Peyer's patch (tissue), 4 donors: Measurements from ENCODE around the gene MBTPS2. TPM values are rescaled to one million over a fixed set of nuclear protein-coding genes. Genes with fewer than 3 reads are reported as not detected.

ENCODE experiments used
- DNase-seq, 3 donors: peaks; one replicate each; pipeline ENCODE4 v3.0.0-alpha.2; 2017 to 2019
- H3K27ac ChIP-seq, 4 donors: fragments of 200-600 bp; sonication (generic); one replicate each; pipeline ENCODE4 v1.5.1; 2016 to 2019
- H3K27me3 ChIP-seq, 2 donors: fragments of 200-600 bp; sonication (generic); one replicate each; pipeline ENCODE4 v1.5.1; 2019
- H3K36me3 ChIP-seq, 3 donors: fragments of 200-600 bp; sonication (generic); one replicate each; pipeline ENCODE4 v1.5.1; 2016 to 2019
- H3K4me1 ChIP-seq, 4 donors: fragments of 200-600 bp; sonication (generic); one replicate each; pipeline ENCODE4 v1.5.1; 2016 to 2019
- H3K4me3 ChIP-seq, 4 donors: fragments of 200-600 bp; sonication (generic); 1 replicate in 3 of 4; 2 replicates in 1 of 4; pipeline ENCODE4 v1.5.1; 2016 to 2019; ENCODE audit warnings: mild to moderate bottlenecking in 1 of 4
- H3K9me3 ChIP-seq, 4 donors: fragments of 200-600 bp; sonication (generic); one replicate each; pipeline ENCODE4 v1.5.1; 2016 to 2019; ENCODE audit warnings: mild to moderate bottlenecking in 1 of 4
- CTCF ChIP-seq, 6 experiments: fragments of 450-650 bp in 4 of 6; fragments of 200-600 bp in 2 of 6; sonication (generic) in 1 of 6; IDR thresholded peaks; one replicate each; pipeline ENCODE4 v1.5.1; 2017 to 2019; ENCODE audit warnings: antibody characterized with exemption in 6 of 6, mild to moderate bottlenecking in 3 of 6, moderate library complexity in 1 of 6
- POLR2A ChIP-seq, 2 donors: fragments of 450-650 bp; IDR thresholded peaks; one replicate each; pipeline ENCODE4 v1.5.1; 2017; ENCODE audit warnings: antibody characterized with exemption in 2 of 2, mild to moderate bottlenecking in 2 of 2, moderate library complexity in 2 of 2
- total RNA-seq, 4 donors: library from RNA; depleted of rRNA; stranded (reverse); fragments of >200 nt; gene quantifications; one replicate each; pipeline ENCODE4 v1.1.0, GENCODE V29; 2016

The MBTPS2 gene
- total RNA-seq, 4 donors from 2014 or later, result 5.0 to 7.8 (median 5.1) TPM

GRCh38 chrX:21802839-21803238, 36.6 kb upstream of the MBTPS2 start:
- Histone ChIP-seq H3K9me3 (no peaks in the 10 kb centered on the region), H3K4me1 (no peaks in the 10 kb centered on the region), H3K4me3 (no peak overlapping the region), H3K27ac (no peak overlapping the region), H3K27me3 (no peaks in the 10 kb centered on the region), H3K36me3 (no peaks in the 10 kb centered on the region)
- TF ChIP-seq POLR2A (IDR thresholded peaks at IDR 0.05), result no peak
- TF ChIP-seq CTCF (IDR thresholded peaks at IDR 0.05), result no peak
- DNase-seq, result no peak

GRCh38 chrX:21806691-21807090, 32.7 kb upstream of the MBTPS2 start:
- Histone ChIP-seq H3K4me3 (no peak overlapping the region), H3K27ac (no peak overlapping the region), H3K36me3 (no peaks in the 10 kb centered on the region), H3K9me3 (no peaks in the 10 kb centered on the region), H3K4me1 (no peaks in the 10 kb centered on the region), H3K27me3 (no peaks in the 10 kb centered on the region)
- DNase-seq, result no peak
- no peak for TF ChIP-seq CTCF (IDR thresholded peaks at IDR 0.05)
- TF ChIP-seq POLR2A (IDR thresholded peaks at IDR 0.05), result no peak

- Histone ChIP-seq H3K27me3 (no peaks in the 10 kb centered on the region), H3K4me1 (no peaks in the 10 kb centered on the region), H3K4me3 (no peak overlapping the region), H3K36me3 (no peaks in the 10 kb centered on the region), H3K9me3 (no peaks in the 10 kb centered on the region), H3K27ac (no peak overlapping the region)
- TF ChIP-seq POLR2A (IDR thresholded peaks at IDR 0.05) (no peak), CTCF (IDR thresholded peaks at IDR 0.05) (no peak)
- DNase-seq, result no peak
Observed at GRCh38 chrX:21811832-21812231, 27.6 kb upstream of the MBTPS2 start.

- Histone ChIP-seq H3K27ac (no peak overlapping the region), H3K4me3 (no peak overlapping the region), H3K27me3 (no peaks in the 10 kb centered on the region), H3K36me3 (no peaks in the 10 kb centered on the region), H3K9me3 (no peaks in the 10 kb centered on the region), H3K4me1 (no peaks in the 10 kb centered on the region)
- TF ChIP-seq CTCF (IDR thresholded peaks at IDR 0.05), result no peak
- no peak for TF ChIP-seq POLR2A (IDR thresholded peaks at IDR 0.05)
- DNase-seq, result no peak
Observed at GRCh38 chrX:21812628-21813027, 26.8 kb upstream of the MBTPS2 start.

GRCh38 chrX:21813612-21814368, 25.6 kb upstream of the MBTPS2 start:
- no peaks in the 10 kb centered on the region for H3K4me1 ChIP-seq
- H3K27ac ChIP-seq, result no peak overlapping the region
- H3K27me3 ChIP-seq, result no peaks in the 10 kb centered on the region
- H3K36me3 ChIP-seq, result no peaks in the 10 kb centered on the region
- no peak for DNase-seq
- no peak overlapping the region for H3K4me3 ChIP-seq
- TF ChIP-seq POLR2A (IDR thresholded peaks at IDR 0.05) (no peak), CTCF (IDR thresholded peaks at IDR 0.05) (no peak)
- no peaks in the 10 kb centered on the region for H3K9me3 ChIP-seq
